AG10803 (cell line): ENCODE measurements around the gene ALK.

Experiments used
- DNase-seq: peaks from one replicate; pipeline ENCODE4 v3.0.0; 2010; ENCODE audit warnings: low read depth
- H3K4me3 ChIP-seq: 2 replicates; pipeline ENCODE4 v1.5.1; 2011; ENCODE audit warnings: mild to moderate bottlenecking, low read length, control low read depth
- TF ChIP-seq, protein P1 (sequence below): conservative IDR thresholded peaks from 2 replicates; pipeline ENCODE4 v1.5.1; 2011; ENCODE audit warnings: mild to moderate bottlenecking, low read length, control low read depth, inconsistent platforms

Gene ALK

DNA sequence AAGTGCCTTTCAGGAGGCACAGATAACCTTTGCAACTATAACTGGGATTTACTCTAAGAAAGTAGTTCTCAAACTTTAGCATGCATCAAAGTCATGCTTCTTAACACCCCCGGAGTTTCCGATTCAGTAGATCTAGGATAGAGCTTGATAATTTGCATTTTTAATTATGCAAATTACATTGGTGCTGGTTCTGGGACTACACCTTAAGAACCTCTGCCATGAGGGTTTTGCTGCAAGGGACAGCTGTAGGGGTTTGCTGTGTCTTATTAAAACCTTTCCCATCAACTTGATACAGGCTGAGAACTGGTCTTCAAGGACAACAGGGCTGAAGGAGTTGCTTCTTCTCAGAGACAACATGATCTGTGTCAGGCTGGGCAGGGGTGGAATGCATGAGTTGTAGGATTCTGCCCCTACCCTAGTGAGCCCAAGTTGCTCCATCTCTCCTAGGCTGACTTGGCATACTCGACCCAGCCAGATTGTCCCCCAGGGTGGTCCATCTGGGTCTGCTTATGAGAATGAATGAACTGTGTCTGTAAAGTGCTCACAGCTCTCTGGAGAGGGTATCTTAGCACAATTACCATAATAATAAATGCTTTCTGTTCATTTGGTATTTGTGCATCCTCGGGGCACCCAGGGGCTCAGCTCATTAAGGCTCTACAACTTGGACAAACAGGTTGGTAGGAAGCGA lies 573.5 kb downstream of the ALK start:
- H3K4me3 ChIP-seq = no peak overlapping the region
- TF ChIP-seq, protein P1, sequence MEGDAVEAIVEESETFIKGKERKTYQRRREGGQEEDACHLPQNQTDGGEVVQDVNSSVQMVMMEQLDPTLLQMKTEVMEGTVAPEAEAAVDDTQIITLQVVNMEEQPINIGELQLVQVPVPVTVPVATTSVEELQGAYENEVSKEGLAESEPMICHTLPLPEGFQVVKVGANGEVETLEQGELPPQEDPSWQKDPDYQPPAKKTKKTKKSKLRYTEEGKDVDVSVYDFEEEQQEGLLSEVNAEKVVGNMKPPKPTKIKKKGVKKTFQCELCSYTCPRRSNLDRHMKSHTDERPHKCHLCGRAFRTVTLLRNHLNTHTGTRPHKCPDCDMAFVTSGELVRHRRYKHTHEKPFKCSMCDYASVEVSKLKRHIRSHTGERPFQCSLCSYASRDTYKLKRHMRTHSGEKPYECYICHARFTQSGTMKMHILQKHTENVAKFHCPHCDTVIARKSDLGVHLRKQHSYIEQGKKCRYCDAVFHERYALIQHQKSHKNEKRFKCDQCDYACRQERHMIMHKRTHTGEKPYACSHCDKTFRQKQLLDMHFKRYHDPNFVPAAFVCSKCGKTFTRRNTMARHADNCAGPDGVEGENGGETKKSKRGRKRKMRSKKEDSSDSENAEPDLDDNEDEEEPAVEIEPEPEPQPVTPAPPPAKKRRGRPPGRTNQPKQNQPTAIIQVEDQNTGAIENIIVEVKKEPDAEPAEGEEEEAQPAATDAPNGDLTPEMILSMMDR = no peak
- DNase-seq = no peak

DNA sequence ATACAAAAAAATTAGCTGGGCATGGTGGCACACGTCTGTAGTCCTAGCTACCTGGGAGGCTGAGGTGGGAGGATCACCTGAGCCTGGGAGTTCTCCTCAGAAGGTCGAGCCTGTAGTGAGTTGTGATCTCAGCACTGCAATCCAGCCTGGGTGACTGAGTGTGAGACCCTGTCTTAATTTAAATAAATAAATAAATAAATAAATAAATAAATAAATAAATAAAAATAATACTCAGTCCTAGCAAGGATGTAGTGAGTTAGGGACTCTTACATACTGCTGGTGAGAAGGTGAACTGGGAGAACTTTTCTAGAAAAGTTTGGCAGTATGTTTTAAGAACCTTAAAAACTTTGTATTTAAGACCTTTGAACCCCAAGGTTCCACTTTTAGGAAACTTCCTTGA lies 576.1 kb downstream of the ALK start:
- no peak overlapping the region for H3K4me3 ChIP-seq
- no peak for DNase-seq
- TF ChIP-seq, protein P1 = no peak

DNA sequence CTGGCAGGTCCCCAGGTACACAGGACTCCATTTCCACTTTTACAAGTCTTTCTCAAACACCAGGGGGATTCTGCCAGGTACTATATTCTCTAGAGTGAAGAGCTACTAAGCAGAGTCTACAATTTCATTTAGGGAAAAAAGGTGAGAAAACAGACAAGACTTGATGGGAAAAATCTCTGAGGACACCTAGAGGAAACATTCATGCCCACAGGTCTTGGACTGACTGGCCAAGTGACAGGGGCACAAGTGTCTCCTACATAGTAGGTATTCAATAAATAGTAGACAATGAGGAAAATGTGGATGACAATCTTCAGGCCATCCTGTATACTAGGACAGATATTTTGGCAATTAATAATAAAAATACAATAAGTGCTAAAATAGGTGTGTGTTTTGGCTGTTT lies 577.6 kb downstream of the ALK start:
- DNase-seq = no peak
- no peak overlapping the region for H3K4me3 ChIP-seq
- TF ChIP-seq, protein P1 = no peak

DNA sequence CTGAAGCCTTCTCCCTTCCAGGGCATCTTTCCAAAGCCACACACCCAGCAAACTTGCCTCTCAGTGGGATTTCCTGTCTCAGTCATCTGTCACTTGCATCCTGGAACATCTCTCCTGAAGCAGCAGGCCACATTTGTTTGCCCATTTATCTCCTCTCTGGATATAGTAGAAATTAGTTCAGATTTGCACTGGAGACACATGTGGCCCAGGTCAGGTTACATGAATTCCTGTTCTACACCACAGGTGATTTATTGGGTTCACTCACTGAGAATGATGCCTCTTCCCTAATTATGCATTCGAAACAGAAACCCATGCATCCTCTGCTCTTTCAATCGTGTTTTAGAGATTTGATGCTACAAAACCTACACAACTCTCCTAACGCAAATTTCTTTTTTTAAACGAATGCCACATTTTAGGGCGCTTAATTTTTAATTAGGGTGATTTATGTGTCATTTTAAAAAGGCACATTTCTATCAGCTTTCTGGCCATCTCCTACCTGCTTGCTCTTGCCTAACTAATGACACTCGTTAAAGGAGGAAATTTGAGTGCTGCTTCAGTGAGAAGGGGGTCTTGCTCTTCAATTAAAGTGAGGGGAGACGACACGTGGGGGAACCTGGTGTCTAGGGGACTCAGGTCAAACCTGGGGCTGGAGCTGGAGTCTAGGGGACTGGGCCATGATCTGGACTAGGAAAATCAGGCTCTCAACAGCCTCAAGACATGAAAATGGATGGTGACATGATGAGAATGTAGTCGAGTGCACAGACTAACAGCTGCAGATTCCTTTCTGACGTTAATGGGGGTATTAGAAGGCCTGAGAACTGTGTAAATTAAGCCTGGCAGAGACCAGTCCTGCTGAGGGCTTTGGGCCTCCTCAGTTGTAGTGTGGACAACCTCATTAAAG lies 584.8 kb downstream of the ALK start:
- no peak for DNase-seq
- no peak overlapping the region for H3K4me3 ChIP-seq
- TF ChIP-seq, protein P1 = no peak

DNA sequence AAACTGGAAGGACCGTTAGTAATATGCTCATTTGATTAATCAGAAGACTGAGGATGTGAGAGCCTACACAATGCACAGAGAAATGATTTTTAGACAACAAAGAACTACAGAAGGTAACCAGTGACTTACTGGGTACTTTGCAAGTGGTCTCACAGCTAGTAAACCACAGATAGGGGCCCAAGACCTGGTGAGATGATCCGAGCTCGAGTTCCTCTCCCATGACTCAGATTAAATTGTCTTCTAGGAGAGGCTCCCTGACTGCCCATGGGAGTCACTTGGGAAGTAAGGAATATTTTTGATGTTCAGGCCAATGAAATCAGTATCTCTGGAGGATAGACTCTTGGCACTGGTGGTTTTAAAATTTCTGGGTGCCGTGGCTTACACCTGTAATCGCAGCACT lies 586.0 kb downstream of the ALK start:
- TF ChIP-seq, protein P1 = no peak
- no peak overlapping the region for H3K4me3 ChIP-seq
- DNase-seq = no peak

DNA sequence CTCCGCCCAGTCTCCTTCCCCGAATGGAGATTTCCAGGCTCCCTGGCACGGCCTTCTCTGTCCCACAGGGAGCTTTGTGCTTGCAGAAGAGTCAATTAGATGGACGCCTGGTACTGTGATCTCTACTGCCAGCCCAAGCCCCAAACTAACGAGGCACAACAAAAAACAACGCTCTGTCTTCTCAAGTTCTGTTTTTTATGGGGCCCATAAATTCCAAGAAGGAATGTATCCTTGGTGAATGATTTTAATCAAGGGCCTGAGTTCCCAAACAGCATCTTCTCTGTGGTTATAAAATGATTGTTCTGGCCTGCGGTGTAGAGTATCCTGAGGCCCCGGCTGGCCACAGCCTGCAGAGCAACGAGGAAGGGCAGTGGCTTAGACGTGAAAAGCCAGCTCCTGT lies 586.7 kb downstream of the ALK start:
- TF ChIP-seq, protein P1 = no peak
- no peak for DNase-seq
- no peak overlapping the region for H3K4me3 ChIP-seq

DNA sequence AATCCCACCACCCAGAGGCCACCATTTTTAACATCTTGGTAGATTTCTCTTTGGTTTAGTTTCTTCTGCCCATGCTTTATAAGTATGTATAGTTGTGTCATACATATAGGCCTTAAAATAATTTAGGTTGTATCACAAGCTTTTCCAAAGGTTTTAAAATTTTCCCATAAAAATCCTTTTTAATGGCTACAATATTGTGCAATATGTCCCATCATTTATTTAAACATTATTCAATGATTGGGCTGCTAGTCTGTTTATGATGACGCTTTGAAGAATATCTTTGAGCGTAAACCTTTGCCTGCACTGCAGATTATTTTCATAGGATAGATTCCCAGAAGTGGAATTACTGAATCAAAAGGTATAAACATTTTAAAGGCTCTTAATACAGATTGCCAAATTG lies 588.8 kb downstream of the ALK start:
- TF ChIP-seq, protein P1 = no peak
- no peak overlapping the region for H3K4me3 ChIP-seq

More for the DNA sequence above, 588.8 kb downstream of the ALK start:
- DNase-seq = no peak
